Fibroblast of skin of right biceps (primary cell): Measurements from ENCODE around the gene COA1.
"Not testable (repeated sequence)": the region's sequence is repeated elsewhere in the genome, so short reads cannot be mapped to it uniquely, and the experiment has no call there.

Experiments
- DNase-seq: peaks from one replicate; pipeline ENCODE4 v3.0.0-alpha.2; 2013

COA1 gene

DNA sequence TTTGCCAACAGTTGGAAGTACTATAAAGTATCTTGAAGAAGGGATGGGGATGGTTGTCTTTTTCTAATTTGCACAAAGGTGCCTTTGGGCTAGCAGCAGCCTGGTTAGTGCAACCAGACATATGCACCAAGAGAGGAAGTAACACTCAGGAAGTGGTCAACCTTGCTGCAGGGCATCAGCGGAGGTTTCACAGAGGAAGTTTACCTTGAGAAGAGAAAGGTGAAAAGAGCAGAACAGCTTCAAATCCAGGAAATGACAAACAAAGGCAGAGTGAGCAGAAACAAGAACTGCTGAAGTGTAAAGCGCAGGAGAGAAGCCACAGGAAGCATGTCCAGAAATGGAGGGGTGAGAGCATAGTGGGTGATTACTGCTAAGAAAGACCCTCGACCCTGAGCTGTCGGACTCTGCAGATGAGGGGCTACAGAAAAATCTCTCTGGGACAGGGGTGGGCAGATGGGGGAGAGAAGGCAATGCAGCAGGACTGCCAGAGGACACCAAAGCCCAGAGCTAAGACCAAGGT lies 79.5 kb downstream of the COA1 start:
- no peak for DNase-seq

DNA sequence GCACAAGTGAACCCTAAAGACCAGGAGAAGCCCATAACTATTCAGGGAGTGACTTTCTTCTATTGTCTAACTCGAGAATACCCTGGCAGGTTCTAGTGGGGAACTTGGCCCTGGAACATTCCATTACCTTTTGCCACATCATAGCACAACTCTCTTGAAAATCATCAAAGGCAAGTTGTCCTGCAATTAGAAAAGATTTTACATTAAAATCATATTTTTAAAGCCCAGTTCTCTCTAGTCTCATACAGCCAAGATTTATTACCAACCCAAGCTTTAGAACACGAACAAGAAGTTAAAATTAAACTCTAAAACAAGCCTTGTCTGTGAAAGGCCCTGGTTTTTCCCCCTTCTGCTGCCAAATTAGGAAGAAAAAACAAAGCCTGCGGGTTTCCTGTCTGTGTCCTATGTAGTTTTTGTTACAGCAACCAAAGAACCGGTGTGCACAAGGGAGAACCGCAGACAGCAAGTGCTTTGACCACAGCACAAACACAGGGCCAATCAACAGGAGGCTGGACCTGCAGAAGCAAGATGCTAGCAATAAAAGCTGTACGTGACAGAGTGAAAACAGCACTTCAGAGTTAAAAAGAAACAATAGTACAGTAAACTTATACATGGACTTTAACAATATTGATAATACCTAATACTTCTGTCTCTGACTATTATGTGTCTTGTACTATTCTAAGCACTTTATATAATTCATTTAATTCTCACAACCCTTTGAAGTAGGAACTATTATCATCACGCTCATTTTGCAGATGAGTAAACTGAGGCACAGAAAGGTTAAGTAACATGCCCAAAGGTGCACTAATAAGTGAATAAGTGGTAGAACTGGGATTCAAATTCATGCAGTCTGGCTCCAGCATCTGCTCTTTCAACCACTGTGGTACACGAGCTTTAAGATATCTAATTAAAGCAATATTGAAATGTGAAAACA lies 80.6 kb downstream of the COA1 start:
- DNase-seq: peak; percentile 69

- DNase-seq: peak; percentile 100
These were observed 81.5 kb downstream of the COA1 start for GRCh38 chr7:43647673-43648472.

GRCh38 chr7:43647339-43647672 lies 82.0 kb downstream of the COA1 start:
- peak; percentile 88 for DNase-seq

GRCh38 chr7:43646603-43647338 lies 82.6 kb downstream of the COA1 start:
- DNase-seq: peak; percentile 82

- no peak for DNase-seq
These were observed 83.6 kb downstream of the COA1 start for GRCh38 chr7:43645699-43646226.

DNA sequence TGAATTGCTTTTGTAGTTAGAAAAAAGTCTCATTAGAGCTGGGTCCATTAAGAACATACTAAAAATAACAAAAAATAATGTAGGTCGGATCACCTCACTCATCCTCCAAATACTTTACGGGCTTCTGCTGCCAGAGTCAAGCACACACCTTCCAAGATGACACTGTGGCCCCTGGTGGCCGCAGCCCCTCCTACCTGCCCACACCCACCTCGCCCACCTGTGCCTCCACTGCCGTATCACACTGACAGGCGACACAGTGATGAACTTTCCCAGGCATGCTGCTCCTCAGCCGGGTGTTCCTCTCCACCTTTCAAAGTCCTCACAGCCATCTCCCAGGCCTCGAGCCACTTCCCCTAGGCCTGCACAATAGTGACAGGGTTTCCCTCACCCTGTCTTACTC lies 85.5 kb downstream of the COA1 start:
- DNase-seq: no peak

DNA sequence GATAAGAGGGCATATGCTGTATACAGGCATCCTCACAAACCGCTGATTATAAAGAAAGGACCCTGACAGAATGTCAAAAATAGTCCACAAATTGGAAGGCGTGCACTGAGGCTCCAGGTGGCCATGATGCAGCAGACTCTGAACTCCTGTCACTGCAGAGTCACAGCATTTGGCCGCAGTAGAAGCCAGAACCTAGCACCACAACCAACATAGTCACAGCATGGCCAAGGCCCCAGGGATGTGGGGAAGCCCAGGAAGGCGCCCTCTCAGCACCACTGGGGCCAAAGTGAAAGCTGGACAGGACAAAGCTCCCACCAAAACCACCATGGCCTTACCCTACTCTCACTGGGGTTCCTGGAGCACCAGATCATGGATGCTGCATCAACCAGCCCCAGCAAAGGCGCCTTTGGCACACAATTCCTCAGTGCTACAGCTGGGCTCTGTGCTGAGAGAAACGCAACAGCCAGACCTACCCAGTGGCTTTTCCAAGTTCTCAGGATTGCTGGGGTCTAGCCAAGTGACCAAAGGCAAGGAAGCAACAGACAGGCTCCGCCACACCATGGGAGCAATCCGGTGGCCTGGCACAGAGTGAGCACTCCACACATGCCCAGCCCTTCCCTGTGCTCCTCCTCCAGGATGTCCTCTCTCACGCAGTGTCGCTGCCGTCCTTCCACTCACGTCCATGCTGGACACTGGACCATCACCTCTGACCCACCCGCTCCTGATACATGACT lies 86.3 kb downstream of the COA1 start:
- DNase-seq: no peak

- no peak for DNase-seq
These were observed 88.6 kb downstream of the COA1 start for GRCh38 chr7:43640679-43641078.

DNA sequence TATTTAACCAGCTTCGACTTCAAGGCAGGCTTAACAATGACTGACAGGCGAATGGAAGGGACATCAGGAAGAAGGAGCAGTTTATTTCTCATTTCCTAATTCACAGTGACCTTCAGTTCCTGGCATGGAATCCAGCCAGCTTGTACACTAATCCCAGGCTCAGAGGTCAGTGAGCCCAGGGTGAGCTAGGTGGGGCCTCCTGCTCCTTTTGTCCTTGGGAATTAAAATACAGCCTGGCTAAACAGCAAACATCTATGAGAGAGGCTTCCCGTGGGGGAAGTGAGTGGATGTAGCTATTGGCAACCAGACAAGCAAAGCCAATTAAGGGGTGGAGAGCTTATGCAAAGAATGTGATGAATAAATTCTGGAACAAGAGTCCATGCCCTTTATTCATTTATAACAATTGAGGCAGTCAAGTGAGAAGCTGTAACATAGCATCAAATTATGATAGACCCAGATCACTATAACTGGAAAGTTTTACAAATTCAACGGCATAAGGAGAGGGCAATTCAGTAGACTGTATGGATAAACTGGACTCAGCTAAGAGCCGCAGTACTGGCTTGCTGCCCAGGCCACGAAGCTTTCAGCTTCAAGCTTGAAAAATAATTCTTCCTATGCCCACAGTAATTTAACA lies 89.3 kb downstream of the COA1 start:
- DNase-seq: peak; percentile 89

DNA sequence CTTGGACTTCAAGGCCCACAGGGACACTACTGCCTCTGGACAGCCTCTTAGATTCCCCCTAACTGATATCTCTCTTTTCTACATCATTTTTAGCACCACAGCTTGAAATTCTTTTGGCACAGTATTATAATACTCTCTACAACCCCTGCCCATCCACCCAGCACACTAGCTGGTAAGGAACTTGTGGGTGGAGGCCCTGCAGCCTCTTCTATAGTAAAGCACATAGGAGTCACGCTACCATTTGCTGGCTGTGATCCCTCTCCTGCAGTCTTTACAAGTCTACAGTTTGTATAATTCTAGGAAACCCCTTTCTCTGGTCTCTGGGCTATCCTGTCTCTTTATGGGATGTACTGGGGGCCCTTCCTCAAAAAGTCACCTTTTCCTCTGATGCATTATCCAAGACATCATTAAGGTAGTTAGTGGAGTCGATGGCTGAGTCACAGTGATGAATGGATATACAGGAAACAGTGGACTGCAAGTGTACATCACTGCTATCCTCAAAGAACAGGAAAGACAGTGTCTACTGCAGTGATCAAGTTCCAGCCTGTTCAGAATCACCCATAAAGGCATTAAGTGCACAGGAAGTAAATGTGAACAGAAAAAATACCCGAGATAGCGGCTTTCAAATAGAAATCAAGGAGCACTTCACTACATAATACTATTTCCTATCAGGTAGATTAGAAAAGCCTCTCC lies 92.1 kb downstream of the COA1 start:
- DNase-seq: peak; percentile 63

DNA sequence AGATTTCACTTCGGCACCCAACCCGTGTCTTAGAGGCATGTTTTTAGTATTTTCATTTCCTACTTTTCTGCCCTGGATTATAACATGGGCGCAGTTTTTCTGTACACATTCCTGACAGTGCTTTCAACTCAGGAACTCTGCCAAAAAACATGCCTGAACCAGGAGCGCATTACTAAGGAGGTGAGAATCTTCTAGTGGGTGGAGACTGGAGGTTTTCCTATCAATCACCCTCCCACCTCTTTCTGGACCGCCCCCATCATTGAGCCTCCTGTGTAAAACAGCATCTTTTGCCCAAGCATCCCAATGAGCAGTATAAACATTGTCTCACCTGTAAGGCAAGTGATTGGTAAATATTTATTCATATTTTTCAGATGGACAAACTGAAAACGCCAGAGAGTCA lies 93.2 kb downstream of the COA1 start:
- peak; percentile 81 for DNase-seq

DNA sequence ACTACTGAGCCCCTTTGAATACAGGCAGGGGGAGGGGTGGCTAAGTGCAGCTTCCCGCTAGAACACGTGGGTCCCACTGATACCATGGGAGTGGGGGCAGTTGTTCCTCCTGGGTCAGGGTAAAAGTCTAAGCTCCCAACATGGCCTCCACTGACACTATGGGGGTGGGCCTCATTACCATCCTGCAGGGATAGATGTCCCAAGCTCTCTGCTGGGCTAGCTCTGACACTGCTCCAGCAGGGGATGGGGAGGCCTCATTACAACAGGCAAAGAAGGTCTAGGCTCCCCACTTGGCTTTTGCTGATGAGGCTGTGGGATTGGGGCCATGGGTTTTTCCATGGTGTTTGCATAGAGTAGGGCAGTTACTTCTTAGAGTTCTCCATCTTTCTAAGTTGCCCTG lies 94.9 kb downstream of the COA1 start:
- no peak for DNase-seq

DNA sequence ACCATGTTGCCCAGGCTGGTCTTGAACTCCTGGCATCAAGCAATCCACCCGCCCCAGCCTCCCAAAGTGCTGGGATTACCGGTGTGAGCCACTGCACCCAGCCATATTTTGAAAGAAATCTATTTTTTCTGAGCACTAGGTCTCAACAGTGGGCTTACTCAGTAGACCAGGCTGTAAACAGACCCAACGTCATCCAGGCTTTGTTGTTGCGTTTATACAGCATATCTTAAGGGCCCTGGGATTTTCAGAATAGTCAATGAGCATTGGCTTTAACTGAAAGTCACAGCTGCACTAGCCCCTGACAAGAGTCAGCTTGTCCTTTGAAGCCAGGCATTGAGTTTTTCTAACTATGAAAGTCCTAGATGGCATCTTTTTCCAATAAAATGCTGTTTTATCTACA lies 96.6 kb downstream of the COA1 start:
- no peak for DNase-seq

DNA sequence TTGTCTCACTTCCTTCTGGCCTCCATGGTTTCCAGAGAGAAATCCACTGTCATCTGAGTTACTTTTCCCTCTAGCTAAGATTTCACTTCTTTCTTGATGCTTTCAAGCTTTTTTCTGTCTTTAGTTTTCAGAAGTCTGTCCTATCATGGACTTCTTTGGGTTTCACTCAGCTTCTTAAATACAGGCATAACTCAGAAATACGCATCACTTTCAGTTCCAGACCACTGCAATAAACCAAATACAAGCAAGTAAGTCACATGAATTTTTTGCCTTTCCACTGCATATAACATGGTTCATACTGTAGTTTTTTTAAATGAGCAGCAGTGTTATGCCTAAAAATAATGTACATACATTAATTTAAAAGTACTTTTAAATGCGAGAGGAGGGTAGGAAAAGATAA lies 97.8 kb downstream of the COA1 start:
- no peak for DNase-seq

DNA sequence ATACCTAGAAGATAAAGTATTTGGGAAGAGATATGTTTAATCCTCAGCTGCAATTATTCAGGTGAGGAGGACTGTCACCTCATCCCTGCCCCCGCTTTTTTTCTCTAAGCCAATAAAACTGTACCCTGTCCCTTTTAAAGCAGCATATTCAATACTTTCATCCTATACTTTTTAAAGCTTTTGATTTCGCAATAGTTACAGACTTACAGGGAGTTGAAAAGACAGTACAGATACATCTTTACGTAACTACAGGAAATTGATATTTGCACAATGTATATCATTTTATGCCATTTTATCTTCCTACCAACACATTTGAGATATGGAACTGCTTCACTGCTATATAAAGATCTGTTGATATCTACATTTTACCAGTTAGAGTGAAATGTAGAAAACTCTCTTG lies 98.8 kb downstream of the COA1 start:
- no peak for DNase-seq

GRCh38 chr7:43629857-43630256 lies 99.5 kb downstream of the COA1 start:
- no peak for DNase-seq

GRCh38 chr7:43628431-43628830 lies 100.9 kb downstream of the COA1 start:
- DNase-seq: no peak

DNA sequence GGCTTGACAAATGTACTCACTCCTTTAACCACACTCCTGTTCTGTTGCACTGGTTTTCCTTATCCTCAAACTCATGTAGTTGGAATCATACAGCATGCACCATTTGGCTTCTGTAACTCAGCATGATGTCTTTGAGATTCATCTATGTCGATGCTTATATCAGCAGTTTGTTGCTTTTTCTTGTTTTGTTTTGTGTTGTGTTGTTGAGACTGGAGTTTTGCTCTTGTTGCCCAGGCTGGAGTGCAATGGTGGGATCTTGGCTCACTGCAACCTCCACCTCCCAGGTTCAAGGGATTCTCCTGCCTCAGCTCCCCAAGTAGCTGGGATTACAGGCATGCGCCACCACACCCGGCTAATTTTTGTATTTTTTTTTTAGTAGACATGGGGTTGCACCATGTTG lies 101.5 kb downstream of the COA1 start:
- DNase-seq: not testable (repeated sequence)

- DNase-seq: no peak
These were observed 102.6 kb downstream of the COA1 start for GRCh38 chr7:43626695-43627094.

GRCh38 chr7:43625980-43626379 lies 103.3 kb downstream of the COA1 start:
- DNase-seq: no peak
